ENCODE results near the gene CAMSAP2.

CAMSAP2 gene

DNA sequence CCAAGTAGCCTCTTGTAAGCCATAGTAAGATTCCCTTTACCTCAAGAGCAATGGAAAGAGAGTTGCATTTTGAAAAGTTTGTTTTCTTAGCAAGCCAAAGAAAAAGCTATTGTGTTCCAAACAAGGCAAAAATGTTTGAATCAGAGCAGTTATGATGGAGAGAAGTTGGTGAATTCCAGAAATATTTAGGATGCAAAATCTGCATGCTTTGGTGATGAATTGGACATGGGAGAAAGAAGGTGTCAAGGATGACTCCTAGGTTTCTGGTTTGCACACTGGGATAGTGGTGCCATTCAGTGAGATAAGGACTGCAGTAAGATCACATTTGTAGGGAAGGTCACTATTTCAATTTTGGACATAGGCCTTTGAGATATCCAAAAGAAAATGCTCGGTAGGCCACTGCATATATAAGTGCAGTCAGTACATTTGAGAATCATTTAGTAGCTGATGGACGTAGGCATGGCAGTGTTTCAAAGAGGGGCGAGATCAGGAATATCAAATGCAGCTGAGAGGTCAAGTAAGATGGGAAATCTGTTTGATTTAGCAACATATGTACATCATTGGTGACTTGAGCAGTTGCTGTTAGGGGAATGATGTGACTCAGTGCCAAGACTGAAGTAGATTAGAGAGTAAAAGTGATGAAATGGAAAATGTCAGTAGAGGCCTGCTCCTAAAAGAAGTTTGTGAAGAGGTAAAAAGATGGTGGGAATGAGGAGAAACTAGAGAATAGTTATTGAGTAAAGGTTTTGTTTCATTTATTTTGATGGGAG lies 100.2 kb downstream of the CAMSAP2 start:
- DNase-seq (ENCODE audit: low read depth) = no peak

DNA sequence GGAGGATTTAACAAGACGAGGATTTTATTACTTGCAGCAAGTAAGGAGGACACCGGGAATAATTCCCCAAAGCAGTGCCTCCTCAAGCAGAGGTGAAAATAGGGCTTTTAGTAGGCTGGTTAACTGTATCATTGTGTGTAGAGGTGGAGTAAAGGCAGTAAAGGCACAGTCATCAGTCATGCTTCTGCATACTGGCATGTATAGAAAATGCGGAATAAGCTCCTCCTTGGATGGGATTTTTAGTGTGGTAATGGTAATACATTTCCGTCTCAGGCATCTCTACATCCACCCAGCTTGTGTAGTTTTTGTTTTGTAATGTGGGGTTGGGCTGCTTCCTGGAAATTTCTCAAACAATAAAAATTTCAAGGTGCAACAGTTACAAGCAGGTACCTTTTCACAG lies 106.7 kb downstream of the CAMSAP2 start:
- no peak for DNase-seq (ENCODE audit: low read depth)

DNA sequence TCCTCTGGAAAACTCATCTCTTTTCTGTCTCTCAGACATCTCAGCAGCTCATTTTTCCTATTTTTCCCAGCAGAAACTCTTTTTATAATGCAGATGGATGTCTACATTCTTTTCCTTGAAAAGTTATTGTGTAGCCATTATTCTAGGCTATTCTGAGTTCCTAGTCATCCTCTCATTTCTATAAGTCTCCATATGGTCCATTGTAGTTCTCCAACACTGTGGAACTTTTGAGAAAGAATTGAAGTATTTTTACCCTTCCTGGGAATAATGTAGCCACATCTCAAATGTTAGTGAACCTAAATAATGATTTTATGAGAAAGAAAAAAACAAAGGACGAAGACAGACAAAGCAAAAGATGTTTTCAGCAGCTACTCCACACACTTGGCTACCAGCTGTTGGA lies 107.7 kb downstream of the CAMSAP2 start:
- DNase-seq (ENCODE audit: low read depth) = no peak

DNA sequence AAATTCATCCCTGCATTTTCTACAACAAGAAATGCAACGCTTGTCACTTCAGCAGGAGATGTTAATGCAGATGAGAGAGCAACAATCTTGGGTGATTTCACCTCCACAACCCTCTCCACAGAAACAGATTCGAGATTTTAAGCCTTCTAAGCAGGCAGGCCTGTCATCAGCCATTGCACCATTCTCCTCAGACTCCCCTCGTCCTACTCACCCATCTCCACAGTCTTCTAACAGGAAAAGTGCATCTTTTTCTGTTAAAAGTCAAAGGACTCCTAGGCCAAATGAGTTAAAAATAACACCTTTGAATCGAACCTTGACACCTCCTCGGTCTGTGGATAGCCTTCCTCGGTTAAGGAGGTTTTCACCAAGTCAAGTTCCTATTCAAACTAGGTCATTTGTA lies 110.7 kb downstream of the CAMSAP2 start:
- DNase-seq (ENCODE audit: low read depth) = no peak

DNA sequence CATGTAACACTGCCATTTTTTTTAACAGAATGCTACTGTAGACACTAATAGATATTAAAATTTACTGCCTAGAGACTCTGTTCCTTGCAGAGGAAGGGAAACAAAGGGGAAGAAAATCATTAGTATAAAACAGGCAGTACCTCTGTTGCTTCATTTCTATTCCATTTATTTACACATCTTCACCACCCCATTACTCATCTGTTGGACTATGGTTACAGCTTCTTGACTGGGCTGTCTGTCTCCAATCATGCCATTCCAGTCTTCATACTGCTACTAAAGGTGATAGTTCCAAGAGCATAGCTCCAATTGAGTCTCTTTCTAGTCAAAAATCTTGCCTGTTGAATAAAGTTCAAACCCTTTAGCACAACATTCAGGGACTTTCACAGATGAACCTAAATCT lies 111.9 kb downstream of the CAMSAP2 start:
- DNase-seq (ENCODE audit: low read depth) = no peak

DNA sequence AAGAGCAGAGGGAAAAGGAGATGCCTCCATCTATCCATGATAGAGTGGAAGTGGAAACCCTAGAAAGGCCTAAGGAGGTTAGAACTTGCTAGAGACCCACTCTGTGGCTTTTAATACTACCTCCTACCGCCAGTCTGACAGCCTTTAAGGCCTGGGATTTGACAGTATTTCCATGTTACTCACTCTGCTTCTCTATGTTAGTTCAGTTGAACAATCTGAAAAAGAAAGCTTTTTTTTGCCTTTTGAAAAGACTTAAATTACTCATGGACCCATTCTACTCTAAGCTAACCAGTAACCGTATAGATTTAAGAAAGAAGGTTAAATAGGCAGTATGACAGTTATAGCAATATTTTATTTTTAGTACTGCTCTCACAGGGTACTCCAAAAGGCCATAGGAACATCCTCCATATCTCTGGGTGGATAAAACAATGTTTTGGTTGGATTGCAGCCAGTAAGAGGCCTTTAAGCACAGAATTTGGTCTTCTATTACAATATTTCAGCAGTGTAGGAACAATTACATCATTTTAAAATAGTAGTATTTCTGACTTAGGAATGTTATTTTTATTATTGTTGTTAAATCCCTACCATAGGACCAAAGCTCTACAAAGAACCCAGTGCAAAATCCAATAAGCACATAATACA lies 118.1 kb downstream of the CAMSAP2 start:
- DNase-seq (ENCODE audit: low read depth) = no peak

DNA sequence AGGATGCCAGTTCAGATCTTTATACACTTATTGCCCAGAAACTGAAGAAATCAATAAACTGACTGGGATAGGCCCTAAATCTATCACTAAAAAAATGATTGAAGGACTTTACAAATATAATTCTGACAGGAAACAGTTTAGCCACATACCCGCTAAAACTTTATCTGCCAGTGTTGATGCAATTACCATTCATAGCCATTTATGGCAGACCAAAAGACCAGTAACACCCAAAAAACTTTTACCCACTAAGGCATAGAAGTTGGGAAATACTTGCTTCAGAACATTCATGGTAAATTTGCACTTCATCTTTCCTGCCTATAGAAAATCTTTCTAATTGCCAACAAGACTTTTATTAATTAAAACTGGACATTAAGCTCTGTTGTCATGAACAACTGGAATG lies 119.1 kb downstream of the CAMSAP2 start:
- DNase-seq (ENCODE audit: low read depth) = no peak

DNA sequence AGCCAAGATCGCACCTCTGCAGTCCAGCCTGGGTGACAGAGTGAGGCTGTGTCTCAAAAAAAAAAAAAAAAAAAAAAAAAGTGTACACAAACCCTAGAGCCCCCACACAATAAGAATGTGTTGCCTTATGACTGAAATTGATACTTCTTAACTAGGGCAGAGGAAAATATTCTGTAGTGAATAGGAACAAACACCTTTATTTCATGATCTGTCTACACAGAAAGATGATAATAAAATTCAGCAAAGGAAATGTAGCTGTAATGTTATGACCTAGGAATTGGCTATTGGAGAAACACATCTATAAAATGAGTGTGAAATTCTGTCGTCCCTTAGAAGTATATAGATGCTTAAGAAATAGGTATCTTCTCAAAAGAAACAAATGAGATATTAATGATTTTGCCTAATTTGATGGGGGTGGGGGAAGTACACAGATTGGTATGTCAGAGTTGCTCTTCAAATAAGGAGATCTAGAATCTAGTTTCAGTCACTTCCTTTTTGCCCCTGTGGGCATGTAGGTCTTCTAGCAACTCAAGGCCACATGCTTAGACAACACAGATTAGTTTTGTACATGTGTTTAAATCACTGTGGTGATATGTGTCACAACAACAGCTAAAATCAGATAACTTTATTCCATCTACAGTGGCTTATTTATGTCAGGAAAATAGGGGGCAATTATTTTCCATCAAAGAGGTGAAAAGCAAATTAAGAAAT lies 123.4 kb downstream of the CAMSAP2 start:
- DNase-seq (ENCODE audit: low read depth) = no peak

DNA sequence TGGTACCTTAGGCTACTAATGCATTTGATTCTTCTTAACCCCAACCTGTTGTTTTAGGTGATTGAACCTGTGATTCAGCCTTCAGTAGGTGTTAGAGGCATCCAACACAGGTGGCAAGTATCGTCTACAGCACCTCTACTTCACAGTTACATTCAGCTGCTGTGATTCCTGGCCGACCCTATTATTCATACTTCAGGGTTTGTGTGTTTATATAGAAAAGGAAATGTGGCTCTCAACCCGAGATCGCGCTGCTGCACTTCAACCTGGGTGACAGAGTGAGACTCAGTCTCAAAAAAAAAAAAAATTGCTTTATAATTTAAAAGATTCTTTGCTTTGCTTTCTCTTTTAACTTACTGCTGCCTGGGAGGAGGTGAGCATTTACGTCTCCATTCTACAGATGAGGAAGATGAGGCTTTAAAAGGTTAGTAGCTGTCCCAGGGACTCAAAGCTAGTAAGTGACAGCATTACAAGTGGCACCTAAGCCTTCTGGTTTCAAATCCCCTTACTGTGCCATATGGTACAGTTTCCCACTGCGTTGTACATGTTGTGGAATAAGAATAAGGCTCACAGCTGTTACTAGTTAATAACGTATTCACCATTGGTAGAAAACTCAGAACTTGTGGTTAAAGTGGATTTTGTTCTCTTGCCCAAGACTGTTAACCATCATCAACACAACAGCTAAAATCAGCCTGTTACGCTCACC lies 124.2 kb downstream of the CAMSAP2 start:
- no peak for DNase-seq (ENCODE audit: low read depth)

DNA sequence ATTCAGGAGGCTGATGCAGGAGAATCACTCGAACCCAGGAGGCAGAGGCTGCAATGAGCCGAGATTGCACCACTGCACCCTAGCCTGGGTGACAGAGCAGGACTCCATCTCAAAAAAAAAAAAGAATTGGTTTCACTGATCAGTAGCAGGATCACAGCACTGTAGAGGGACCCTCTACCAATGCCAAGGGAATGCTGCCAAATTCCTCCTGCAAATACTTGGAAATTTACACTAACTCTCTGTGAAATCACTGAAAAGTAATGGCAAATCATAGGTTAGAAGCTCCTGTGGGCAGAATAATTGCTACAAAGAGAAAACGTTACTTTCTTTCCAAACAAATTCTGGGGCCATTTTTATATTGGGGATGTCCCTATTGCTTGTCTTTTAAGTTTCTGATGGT lies 127.4 kb downstream of the CAMSAP2 start:
- DNase-seq (ENCODE audit: low read depth) = no peak

DNA sequence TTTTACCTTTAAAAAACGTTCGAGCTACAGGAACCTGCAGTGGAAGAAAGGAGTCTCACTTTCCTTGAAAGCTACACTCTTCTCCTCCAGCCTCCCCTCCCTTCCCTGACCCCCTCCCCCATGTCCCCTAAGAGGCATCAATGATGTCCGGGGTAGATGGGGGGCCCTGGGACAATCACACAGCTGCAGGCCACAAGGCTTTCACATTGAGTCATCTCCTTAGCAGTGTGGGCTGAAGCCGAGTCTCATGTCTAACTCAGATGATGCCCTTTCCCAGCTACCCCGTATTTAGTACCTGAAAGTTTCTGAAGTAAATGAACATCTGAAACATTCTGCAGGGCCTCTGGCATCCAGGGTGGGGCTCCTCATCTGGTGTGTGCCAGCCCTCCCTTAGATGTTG lies 127.8 kb downstream of the CAMSAP2 start:
- no peak for DNase-seq (ENCODE audit: low read depth)

DNA sequence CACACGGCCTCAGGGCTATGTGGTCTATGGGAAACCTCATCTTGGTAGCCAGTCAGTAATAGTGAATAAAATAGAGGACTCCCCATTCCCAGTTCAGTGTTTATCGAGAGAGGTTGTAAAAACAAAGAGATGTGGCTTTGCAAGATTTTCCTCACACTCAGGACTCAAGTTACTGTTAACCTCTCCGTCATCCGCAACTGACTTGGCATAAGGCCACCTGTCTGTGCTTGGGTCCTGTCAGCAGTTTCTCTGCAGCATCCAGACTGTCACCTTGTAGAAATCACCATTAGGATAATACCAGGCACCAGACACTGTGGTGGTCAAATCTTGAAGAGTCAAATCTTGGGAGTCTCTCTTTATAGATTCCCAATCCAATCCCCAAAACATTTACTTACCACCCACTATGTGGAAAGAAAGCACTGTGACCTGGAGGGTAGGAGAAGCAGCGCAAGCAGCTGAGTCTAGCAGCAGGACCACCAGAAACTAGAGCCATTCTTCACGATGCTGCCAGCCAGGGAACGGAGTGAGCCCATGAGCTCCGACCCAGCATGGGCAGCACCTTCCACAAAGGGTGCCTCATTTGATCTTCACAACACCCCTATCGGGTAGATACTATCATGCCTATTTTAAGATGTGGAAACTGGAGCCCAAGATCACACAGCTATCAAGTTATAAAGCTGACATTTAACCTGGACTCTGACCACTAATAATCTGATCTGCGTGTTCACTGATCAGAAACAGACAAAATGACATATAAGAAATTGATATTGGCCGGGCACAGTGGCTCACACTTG lies 128.5 kb downstream of the CAMSAP2 start:
- DNase-seq (ENCODE audit: low read depth) = no peak

DNA sequence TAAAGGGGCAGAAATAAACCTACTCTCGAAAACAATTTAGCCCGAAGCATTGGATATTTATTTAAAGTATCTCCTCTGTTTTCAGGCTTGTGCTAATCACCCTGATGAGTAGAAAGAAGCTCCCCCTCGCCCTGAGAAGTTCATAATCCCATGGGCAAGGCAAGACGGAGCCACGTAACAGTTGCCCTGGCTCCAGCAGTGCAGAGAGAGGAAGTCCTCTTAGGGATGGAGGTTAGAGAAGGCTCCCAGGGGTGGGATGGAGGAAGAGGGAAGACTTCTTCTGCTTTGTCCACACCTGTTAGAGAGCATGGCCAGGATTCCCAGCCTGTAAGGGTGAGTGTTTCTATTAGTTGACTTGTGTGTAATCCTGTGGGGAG lies 130.7 kb downstream of the CAMSAP2 start:
- DNase-seq (ENCODE audit: low read depth) = no peak

DNA sequence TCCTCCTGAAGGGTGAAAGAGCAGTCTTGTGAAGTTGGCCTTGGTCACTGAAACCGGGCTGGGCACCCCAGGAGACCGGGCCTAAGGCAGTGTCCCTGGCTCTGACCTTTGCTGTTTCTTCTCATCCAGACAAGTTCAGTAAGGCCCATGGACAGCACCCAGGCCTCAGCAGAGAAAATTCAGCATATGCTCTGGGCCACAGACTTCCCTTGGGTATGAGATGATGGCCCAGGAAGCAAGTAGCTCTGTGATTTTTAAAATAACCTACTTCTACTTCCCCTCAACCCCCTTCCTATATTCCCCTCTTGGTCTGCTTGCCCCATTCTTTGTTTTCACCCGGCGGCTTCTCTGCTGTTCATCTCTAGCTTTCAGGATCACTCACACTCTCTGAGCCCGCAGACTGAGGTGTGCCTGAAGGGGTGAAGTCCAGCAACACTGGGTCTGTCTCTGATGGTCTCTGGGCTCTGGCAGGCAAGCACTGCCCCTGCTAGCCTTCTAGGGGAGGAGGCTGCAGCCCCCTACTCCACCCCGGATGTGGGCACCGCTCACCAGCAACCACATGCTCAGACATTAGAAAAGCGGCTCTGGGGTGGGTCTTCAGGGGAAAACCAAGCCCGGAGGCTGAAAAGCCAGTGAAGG lies 131.2 kb downstream of the CAMSAP2 start:
- no peak for DNase-seq (ENCODE audit: low read depth)

DNA sequence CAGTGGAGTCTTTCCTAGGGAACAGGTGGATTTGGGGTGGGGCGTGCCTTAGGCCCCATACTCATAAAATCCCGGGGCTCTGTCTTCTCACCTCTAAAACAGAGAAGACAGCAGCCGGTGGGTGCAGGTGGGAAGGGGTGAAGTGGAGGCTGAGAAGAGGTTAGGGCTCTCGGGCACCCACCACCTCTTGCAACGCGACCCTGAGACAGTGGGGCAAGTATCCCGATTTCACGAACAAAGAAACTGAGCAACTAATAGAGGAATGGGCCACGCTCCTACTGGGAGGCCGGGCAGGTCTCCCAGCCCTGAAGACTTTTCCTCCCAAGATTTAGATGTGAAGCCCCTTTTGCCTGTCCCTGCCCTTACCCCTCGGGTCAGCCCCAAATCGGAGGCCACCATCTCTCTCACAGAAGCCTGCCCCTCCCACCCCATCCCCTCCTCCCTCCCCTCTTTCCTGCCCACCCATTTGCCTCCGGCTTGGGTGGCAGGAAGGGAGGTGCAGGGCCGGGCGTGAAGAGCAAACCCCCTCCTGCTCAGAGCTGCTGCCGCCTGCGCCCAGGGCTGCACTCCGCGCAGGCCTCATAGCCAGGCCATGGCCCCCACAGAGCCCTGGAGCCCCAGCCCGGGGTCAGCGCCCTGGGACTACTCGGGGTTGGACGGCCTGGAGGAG lies 133.9 kb downstream of the CAMSAP2 start, which contains the start of gene GPR25:
TSS of gene GPR25 (plus strand) at position 536 of the 670 bp plus-strand sequence. CDS start at position 593, 57 bp downstream.
- no peak for DNase-seq (ENCODE audit: low read depth)

DNA sequence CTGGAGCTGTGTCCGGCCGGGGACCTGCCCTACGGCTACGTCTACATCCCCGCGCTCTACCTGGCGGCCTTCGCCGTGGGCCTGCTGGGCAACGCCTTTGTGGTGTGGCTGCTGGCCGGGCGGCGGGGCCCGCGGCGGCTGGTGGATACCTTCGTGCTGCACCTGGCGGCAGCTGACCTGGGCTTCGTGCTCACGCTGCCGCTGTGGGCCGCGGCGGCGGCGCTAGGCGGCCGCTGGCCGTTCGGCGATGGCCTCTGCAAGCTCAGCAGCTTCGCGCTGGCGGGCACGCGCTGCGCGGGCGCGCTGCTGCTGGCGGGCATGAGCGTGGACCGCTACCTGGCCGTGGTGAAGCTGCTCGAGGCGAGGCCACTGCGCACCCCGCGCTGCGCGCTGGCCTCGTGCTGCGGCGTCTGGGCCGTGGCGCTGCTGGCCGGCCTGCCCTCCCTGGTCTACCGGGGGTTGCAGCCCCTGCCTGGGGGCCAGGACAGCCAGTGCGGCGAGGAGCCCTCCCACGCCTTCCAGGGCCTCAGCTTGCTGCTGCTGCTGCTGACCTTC lies 134.5 kb downstream of the CAMSAP2 start:
- DNase-seq (ENCODE audit: low read depth) = no peak

DNA sequence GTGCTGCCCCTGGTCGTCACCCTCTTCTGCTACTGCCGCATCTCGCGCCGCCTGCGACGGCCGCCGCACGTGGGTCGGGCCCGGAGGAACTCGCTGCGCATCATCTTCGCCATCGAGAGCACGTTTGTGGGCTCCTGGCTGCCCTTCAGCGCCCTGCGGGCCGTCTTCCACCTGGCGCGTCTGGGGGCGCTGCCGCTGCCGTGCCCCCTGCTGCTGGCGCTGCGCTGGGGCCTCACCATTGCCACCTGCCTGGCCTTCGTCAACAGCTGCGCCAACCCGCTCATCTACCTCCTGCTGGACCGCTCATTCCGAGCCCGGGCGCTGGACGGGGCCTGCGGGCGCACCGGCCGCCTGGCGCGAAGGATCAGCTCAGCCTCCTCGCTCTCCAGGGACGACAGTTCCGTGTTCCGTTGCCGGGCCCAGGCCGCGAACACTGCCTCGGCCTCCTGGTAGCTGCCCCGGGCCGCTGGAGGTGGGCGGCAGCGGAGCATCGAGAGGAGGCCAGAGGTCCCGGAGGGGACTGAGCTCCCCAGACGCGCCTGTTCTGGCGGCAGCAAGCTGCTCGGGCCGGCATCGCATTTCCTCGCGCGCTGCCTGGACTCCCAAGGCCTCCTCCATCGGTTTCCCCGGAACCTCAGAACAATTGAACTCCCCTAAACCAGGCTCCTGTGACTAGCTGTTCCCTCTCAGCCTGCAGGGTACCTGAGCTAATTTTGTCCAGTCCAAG lies 135.1 kb downstream of the CAMSAP2 start:
- DNase-seq (ENCODE audit: low read depth) = no peak

DNA sequence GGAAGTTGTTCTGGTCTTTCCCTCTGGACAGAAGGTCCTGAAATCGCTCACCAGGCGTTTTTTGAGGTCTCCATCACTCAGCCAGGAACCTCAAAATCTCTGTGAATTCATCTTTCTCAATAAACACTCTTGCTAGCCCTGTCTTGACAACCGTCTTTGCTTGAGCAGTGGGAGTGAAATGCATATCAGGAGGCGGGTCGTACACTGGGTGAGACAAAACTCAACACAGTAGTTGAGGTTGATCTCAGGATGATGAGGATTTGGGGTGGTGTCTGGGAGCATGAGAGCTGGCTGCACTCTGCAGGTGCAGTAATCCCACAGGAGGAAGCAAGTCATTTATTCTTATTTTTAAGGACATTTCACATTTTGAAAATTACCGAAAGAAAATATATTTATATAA lies 136.0 kb downstream of the CAMSAP2 start:
- DNase-seq (ENCODE audit: low read depth) = no peak

DNA sequence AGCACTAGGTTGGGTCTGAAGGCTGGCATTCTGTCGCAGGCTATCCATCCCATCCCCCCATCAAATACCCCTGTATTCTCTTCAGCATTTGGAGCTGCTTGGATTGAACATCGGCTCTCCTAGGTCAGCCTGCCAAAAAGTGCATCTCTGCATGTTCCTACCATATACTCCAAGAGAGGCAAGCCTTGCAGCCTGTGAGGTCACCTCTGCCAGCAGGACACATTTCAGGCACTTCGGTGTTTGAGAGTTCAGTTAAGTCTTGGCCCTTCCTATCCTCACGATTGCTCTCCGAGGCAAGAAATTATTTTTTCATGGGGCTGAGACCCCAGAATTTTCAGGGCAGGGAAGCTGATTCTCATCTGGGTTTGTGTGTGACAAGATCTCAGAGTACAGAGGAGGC lies 136.7 kb downstream of the CAMSAP2 start:
- DNase-seq (ENCODE audit: low read depth) = no peak

DNA sequence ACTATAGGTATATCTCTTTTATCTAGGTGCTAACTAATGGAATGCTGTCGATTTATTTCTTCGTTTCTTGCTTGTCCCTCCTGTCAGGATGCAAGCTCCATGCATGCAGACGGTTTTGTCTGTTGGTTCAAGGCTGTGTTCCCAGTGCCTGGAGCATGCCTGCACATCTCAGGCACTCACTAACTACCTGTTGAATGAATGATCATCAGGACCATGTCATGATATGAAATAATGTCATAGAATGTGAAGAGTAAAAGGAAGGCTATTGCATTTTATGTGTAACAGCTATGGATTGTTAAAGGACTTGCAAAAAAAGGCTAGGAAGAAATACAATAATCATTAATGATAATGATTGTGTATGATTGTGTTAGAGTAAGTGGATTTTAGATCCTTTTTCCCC lies 138.3 kb downstream of the CAMSAP2 start:
- DNase-seq (ENCODE audit: low read depth) = no peak
